GM10266 (cell line): Measurements from ENCODE around the gene RREB1.

Source experiments
- DNase-seq: peaks from one replicate; pipeline ENCODE4 v3.0.0; 2012; ENCODE audit errors: extremely low spot score
- CTCF ChIP-seq: IDR thresholded peaks from 2 replicates; pipeline ENCODE4 v1.5.1; 2012; ENCODE audit warnings: mild to moderate bottlenecking, low read depth; ENCODE audit not compliant: control insufficient read depth, insufficient read depth; ENCODE audit errors: missing control alignments

The RREB1 gene

DNA sequence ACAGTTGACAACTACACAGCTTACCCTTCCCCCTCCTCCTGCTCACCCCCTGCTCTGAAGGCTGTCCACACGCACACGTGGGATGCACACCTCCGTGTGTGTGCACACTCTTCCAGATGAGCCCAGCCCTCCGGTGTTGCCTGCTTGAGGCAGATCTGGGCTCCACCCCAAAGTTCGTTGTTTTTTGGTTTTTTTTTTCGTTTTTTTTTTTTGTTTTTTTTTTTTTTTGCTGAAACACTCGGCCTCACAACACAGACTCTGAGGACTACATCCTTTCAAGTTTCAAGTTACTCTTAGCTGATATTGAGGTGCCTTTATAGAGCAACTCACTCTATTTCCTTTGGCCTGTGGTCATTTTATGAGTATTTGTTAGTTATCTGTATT, 88.2 kb downstream of the RREB1 start:
- TF ChIP-seq CTCF = no peak
- DNase-seq = no peak

- no peak for TF ChIP-seq CTCF
- DNase-seq = no peak
Observed at GRCh38 chr6:7196685-7197283, 89.0 kb downstream of the RREB1 start.

- no peak for DNase-seq
- TF ChIP-seq CTCF = no peak
Observed at GRCh38 chr6:7197747-7198146, 90.0 kb downstream of the RREB1 start.

DNA sequence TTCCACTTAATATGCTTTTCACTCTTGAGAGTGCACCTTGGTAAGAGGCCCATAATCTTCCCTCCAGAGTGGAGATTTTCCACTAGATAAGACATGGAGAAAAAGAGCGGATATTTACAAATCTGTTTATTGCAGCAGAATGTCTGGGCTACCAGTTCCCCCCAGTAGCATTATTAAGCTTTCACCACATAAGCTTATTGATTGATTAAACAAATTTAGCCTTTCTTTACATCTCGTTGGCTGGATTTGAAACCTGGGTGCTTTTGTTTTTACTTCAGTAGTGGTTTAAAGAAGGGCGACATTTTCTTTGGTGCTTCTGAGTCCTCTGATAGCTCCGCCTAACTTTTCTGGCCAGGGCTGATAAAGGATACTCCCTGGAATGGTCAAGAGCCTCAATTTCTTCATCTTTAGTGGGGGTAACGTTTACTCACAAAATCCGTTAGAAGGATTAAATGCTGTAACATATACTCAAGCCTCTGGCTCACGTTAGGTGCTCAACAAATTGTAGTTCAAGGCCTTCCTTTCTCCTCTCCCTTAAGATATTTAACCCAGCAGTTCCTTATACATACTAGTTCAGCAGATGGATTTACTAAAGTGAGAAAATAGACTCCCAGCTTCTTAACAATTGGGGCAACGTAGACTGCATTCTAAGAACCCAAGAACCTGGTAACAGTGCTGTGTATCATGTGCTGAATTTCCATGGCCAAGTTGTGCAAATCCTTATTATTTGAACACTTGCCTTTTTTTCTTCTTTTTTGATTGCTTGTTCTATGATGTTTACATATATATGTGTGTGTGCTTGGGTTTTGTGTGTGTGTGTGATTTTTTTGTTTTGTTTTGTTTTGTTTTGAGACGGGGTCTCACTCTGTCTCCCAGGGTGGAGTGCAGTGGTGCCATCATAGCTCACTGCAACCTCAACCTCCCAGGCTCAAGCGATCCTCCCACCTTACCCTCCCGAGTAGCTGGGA, 91.4 kb downstream of the RREB1 start:
- no peak for TF ChIP-seq CTCF
- DNase-seq = no peak

- DNase-seq = no peak
- TF ChIP-seq CTCF = no peak
Observed at GRCh38 chr6:7200598-7201443, 93.1 kb downstream of the RREB1 start.

DNA sequence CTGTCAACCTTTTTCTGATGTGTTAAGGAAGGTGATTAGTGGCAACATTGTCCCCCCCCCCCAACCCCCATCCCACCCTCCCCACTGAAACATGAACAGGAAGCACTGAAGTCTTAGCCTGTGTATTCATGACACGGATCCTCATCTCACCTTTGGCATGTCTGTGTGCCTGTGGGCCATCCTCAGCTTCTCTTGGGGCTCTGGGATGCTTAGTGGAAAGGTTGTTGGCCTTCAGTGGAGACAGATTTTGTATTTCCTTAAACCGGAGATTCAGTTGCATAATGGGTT, 93.6 kb downstream of the RREB1 start:
- no peak for TF ChIP-seq CTCF
- DNase-seq = no peak
